ENCODE results near the gene UGT2A3. TPM values are rescaled to one million over a fixed set of nuclear protein-coding genes. Genes with fewer than 3 reads are reported as not detected.

The UGT2A3 gene
- total and polyA plus RNA-seq, 2 of the 8 experiments (the other 6 are each of a cell fraction or from before 2014, with no cell fraction given) = not detected

GRCh38 chr4:68917016-68917415 is 34.6 kb downstream of the UGT2A3 start (continued):
- no peak for TF ChIP-seq E2F6 (IDR thresholded peaks at IDR 0.05)
- TF ChIP-seq ATF2 (IDR thresholded peaks at IDR 0.05; ENCODE audit: low read length) = no peak
- TF ChIP-seq TEAD4 (IDR thresholded peaks at IDR 0.05; ENCODE audit: low read depth, low read length) = no peak
- TF ChIP-seq NANOG (IDR thresholded peaks at IDR 0.05; ENCODE audit: insufficient read depth, low read depth, low read length, poor library complexity, severe bottlenecking) = no peak
- no peak for TF ChIP-seq ATF3 (IDR thresholded peaks at IDR 0.05; ENCODE audit: insufficient read depth, low read depth, low read length)
